Adrenal gland (tissue), 5 donors: ENCODE results near the gene TCF7L1.

Source experiments
- POLR2A ChIP-seq, 2 donors: fragments of 450-650 bp; IDR thresholded peaks; one replicate each; pipeline ENCODE4 v1.6.1; 2017; ENCODE audit warnings: antibody characterized with exemption in 2 of 2, mild to moderate bottlenecking in 2 of 2, moderate library complexity in 1 of 2
- TF ChIP-seq, protein P1 (sequence below), 6 experiments: fragments of 450-650 bp in 4 of 6; fragments of 200-600 bp in 2 of 6; sonication (generic) in 1 of 6; IDR thresholded peaks; 1 replicate in 5 of 6; 2 replicates in 1 of 6; pipeline versions ENCODE4 v1.5.1 to v1.8.0; 2016 to 2021; ENCODE audit warnings: antibody characterized with exemption in 6 of 6, mild to moderate bottlenecking in 2 of 6, moderate library complexity in 1 of 6
- donor health status: DM: no; HTN: no; CAD: no.

- TF ChIP-seq, protein P1, sequence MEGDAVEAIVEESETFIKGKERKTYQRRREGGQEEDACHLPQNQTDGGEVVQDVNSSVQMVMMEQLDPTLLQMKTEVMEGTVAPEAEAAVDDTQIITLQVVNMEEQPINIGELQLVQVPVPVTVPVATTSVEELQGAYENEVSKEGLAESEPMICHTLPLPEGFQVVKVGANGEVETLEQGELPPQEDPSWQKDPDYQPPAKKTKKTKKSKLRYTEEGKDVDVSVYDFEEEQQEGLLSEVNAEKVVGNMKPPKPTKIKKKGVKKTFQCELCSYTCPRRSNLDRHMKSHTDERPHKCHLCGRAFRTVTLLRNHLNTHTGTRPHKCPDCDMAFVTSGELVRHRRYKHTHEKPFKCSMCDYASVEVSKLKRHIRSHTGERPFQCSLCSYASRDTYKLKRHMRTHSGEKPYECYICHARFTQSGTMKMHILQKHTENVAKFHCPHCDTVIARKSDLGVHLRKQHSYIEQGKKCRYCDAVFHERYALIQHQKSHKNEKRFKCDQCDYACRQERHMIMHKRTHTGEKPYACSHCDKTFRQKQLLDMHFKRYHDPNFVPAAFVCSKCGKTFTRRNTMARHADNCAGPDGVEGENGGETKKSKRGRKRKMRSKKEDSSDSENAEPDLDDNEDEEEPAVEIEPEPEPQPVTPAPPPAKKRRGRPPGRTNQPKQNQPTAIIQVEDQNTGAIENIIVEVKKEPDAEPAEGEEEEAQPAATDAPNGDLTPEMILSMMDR (IDR thresholded peaks at IDR 0.05) = no peak
- TF ChIP-seq POLR2A (IDR thresholded peaks at IDR 0.05) = no peak
Measured at GRCh38 chr2:85210511-85210910, 77.3 kb downstream of the TCF7L1 start.
